ENCODE results near the gene PPIP5K2.
"Not testable (repeated sequence)": the region's sequence is repeated elsewhere in the genome, so short reads cannot be mapped to it uniquely, and the experiment has no call there.

PPIP5K2 gene

DNA sequence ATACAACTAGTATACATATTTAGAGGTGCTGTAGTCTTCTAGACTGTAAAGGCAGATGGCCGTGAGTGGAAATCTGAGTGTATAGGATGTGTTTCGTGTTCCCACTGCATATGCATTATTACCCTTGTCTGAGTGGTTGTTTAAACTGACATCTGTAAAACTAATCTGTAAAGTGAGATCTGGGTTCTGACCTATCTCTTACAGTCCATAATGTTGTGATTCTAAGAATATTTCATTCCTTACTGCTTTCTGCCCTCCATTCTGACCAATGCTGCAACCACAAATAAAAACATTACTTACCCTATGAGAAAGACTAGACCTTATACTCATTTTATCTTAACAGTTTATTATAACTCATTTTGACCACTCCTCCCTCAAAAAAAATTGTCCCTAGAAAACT lies 90.9 kb downstream of the PPIP5K2 start:
- no peak for DNase-seq

DNA sequence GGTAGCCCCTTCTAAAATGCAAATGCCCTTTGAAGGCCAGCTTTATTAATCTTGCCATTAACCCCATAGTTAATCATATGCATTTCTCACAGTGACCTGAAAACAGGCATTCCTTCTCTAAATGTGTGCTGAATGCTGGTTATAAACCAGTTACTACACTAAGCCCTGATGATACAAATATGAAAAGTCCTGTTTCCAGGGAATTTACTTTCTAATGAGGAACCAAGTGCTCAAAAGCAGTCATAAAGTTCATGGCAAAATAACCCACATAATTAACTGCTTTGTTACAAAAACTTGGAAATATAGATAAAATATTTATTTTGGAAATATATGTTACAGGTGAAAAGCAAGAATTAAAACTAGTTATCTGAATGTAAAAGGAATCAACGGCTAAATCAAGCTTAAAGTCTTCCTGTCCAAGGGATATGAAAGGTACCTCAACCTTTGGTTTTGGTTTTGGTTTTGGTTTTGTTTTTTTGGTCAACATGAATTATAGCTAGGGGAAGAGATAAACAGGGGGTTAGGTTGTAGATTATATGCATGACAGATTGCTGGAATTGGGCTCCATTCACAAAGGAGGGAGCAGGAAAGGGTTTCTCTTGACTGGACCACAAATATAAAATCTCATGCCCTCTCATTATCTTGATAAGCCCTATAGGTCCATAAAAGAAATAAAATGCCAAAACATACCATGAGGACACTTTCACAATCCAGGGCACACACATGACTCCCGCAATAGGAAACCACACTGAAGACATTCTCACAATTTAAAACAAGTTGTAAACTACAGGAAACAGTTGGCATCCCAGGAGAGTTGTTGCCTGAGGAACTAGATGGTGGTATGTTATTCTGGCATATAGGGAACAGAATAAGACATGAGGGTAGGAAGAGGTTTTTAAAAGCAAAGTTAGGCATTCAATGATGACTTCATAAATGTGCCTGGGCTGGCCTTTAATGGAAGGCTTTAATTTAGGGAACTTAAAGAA lies 91.8 kb downstream of the PPIP5K2 start:
- no peak for DNase-seq

DNA sequence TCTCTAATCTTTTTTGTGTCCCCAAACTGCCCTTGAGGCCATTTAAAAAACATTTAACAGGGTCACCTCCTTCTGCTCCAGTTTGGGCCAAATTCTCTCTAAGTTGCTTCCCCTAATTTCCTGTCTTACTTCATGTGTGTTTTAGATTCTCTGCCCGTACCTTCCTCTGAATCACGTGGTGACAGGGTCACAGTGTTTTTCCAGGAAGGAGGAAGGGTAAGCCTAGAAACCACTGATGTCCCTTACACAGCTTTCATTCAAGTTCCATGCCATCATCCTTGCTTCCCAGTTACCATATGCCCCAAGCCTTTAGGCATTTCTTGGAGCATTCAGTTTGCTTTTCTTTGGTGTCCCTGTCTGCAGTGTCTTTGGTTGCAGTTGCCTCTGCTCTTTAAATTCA lies 96.0 kb downstream of the PPIP5K2 start:
- DNase-seq: no peak

DNA sequence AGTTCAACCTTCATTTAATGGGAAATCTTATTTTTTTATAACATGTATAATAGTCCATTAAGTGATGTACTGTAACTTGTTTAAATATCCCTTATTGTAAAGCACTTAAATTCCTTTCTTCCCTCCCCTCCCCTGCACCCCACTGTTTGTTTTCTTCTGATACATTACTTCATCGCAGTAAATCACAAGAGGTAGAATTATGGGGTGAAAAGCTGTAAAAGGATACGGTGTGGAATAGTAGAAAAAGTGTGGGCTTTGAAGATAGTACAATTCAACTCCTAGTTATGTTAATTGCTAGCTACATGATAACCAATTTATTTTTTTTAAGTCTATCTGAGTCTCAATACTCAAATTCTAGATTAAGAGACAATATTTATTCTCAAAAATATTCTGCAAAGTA lies 96.6 kb downstream of the PPIP5K2 start:
- DNase-seq: no peak

DNA sequence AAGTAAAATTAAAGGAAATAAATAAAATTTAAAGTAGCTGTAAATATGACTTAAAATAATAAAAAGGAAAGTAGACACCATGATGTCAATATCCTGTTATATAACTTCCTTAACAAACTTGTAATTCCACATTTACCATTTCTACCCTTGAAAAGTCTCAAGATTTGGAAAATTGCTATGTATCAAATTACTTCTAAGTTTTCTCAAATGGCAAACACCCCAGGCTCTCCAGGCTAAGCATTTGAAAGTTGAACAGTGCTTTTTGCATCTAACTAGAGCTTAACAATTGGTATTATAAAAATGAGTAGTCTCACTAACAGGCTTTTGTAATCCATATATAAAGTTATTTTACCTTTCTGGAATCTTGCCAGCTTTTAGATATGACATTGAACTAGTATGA lies 97.0 kb downstream of the PPIP5K2 start:
- DNase-seq: no peak

DNA sequence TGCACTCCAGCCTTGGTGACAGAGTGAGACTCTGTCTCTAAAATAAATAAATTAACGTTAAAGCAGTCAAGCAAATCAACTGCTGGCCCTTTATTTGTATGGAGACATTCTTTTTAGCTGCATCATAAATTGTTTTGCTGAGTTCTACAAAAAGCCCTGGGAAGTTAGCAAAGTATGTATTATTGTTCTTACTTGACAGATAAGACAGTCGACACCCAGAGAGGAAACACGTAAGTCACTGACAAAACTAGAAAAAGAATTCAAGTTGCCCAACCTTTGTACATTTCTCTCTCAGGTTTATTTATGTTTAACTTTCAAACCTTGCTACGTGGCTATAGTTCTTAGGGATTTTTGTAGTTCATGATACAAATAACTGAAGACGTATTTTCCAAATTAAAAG lies 98.1 kb downstream of the PPIP5K2 start:
- no peak for DNase-seq

DNA sequence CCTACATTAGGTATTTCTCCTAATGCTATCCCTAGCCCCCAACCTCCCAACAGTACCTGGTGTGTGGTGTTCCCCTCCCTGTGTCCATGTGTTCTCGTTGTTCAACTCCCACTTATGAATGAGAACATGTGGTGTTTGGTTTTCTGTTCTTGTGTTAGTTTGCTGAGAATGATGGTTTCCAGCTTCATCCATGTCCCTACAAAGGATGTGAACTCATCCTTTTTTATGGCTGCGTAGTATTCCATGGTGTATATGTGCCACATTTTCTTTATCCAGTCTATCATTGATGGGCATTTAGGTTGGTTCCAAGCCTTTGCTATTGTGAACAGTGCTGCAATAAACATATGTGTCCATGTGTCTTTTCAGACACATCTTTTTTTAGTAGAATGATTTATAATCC lies 99.0 kb downstream of the PPIP5K2 start:
- not testable (repeated sequence) for DNase-seq

DNA sequence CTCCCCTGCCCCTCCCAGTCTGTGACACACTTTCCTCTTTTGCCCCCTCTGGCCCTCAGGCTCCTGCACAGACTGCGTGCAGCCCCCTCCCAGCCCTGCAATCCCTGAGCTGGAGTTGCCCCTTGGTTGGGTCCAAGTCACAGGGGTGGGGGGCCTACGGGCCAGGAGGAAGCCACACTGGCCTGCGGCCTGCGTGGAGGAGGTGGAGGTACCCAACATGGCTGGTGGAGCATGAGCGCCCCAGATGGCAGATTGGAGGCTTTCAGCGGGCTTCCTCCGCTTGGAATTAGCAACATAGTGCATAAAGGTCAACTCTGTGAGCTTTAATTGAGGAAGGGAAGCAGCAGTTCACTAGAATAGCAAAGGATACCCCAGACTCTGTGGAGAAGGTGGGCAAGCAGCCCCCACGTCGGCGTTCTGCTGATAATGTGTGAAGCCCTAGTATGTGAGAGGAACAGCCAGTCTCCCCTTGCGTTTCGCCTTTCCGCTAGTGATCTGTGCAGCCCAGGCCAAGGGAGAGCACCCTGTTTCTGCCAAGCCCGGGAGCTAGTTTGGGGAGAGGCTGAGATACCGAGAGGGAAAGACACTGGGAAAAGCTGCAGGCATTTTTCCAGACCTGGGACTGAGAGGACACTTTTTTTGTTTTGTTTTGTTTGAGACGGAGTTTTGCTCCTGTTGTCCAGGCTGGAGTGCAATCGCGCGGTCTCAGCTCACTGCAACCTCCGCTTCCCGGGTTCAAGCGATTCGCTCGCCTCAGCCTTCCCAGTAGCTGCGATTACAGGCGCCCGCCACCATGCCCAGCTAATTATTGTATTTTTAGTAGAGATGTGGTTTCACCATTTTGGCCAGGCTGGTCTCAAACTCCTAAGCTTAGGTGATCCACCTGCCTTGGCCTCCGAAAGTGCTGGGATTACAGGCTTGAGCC lies 103.2 kb downstream of the PPIP5K2 start:
- DNase-seq: no peak

DNA sequence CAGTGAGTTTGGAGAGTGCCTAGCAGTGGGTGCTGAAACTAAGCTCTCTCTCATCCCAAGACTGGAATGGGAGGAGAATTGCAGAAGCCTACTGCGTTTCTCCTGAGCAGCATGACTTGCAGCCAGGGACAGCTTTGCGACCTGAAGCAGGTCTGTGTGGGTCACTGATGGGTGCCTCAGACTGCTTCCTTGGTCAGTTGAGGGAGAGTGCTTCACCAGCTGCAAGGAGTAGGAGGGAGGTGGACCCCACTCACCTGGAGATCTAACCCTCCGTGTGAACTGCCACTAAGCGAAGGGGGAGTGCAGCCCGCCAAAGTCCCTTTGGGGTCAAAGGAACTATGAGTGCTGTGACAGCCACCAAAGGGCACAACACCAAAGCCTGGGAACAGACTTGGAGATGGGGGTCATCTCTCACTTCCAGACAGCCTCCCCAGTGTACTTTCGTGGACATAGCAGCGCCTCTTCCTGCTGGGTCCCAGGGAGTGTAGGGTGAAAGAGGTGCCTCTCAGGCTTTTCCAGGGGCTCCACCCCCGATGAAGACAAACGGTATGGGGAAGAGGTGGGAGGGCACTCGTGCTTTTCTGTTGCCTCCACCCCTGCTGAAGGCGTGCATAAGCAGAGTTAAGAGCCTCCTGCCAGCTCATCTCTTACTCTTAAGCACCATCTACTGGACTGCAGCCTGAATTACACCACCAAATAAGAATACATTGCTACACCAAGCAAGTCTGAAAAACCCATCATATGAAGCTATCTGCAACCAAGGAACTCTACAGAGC lies 104.2 kb downstream of the PPIP5K2 start:
- peak; percentile 6 for DNase-seq

DNA sequence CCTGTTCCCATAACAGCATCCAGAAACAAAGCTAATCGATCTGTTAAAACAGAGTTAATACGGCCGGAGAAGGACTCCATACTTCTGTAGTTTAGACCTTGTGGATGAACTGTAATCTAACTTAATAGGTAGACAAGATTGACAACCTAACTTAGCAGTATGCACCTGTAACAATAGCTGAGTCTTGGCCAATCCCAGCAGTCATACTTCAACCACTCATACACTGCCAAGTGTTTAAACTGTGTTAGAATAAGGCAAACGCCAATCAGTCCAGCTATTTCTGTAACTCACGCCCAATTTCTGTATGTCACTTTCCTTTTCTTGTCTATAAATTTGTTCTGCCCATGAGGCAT lies 104.8 kb downstream of the PPIP5K2 start:
- no peak for DNase-seq

DNA sequence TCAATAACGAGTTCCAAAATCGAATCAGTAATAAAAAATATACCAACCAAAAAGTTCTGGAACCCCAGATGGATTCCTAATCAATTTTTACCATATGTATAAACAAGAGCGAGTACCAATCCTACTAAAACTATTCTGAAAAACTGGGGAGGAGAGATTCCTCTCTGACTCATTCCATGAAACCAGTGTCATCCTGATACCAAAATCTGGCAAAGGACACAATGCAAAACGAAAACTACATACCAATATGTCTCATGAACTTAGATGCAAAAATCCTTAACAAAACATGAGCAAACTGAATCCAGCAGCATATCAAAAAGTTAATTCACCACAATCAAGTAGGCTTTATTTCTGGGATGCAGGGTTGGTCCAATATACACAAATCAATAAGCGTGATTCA lies 108.0 kb downstream of the PPIP5K2 start:
- no peak for DNase-seq

DNA sequence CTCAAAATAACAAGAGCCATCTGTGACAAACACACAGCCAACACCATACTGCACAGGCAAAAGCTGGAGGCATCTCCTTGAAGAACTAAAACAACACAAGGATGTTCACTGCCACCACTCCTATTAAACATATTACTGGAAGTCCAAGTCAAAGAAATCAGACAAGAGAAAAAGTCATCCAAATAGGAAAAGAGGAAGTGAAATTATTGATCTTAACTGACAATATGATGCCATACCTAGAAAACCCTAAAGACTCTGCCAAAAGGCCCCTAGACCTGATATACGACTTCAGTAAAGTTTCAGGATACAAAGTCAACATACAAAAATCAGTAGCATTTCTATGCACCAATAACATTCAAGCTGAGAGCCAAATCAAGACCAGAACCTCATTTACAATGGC lies 108.5 kb downstream of the PPIP5K2 start:
- DNase-seq: no peak

DNA sequence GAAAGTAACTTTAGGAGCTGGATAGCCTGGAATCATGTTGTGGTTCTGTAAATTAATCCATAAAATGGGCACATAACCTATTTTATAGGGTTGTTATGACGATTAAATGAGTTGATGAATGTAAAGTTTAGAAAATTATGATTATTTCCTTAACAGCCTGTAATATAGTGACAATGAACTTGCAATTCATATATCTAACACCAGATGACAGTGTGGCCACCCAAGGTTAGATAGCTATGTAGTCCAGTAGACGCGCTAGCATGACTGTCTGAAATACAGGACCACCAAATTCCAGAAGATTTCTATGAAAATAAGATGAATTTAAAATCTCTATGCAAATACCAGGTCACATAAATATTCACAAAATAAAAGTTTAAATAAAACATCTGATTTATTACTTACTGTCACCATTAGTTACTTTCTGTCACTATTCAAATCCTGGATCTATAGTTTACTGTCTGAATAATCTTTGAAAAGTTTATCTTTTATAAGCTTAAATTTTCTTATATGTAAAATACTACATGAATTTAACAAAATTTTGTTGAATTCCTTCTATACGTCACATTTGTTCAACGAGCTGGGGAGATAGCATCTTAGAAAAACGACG lies 112.4 kb downstream of the PPIP5K2 start:
- DNase-seq: no peak

DNA sequence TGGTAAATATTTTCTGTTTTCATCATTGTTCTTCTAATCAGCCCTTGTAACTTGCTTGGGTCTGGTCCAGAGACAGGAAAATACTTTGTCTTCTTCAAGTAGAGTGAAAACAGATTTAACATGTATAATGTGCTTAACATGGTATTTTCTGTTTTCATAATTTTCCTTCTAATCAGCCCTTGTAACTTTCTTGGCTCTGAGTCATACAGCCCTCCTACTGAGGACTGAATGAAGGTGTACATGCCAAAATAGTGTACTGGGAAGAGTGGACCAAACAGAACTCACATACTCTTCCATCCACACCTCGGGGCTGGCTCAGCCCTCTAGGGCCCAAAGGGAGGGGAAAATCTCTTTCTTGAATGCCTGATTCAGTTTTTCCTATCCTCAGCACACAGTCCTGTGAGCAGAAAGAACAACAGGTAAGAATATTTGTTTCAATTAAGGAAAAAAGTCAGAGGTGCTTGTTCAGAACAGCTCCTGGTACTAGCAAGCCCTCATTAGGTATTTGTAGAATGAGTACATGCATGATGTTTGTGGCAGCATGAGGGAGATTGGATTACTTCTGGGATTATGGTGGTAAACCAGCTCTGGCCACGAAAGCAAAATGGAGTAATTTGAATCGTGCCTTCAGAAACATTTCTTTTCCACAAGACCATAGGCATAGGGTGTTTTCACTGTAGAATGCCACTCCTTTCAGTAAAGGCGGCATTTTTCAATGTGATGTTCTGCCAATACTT lies 114.3 kb downstream of the PPIP5K2 start:
- no peak for DNase-seq

DNA sequence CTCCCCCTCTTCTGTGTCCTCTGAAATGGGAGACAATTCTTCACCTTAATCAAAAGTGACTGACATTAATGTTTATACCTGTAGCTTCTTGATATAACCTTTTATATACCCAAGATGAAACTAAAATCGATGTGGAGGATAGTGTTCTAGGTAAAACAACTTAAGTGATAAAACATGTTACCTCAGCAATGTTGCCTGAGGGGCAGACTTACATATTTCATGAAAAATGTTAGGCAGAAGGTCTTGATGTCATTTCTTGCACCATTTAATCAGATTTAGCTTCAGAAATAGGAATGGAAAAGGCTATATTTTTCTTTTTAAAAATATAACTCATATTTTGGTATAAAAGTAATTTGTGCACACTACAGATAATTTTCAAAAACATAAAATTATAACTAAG lies 115.8 kb downstream of the PPIP5K2 start:
- DNase-seq: no peak

DNA sequence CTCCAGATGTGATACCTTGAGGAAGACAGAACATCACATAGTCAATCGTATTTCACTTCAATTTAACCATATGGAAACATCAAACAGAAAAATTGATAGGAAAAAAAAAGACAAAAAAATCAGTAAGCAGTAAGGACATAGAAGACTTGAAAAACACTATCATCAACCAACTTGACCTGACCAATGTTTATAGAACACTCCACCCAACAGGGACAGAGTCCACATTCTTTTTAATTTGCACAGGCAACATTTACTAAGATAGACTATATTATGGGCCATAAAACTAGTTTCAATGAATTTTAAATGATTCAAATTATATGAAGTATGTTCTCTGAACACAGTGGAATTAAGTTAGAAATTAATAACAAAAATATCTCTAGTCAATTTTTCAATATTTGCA lies 117.7 kb downstream of the PPIP5K2 start:
- DNase-seq: no peak

DNA sequence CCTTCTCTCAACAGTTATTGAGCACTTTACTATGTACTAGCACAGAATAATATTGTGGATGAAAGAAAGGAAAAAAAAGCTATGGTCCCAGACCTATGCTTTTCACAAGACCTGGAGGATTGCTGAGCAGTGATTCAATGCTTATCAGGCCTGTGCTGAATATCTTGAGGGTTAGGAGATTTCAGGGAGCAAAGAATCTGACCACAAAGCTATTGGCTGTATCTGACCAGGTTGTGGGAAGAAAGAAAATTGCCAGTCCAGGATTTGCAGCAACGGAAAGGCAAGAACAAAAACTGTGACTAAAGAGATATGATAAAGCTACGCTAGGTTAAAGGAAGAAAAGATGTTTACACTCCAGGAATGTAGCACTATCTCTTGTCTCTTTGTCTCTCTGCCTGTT lies 123.6 kb downstream of the PPIP5K2 start:
- no peak for DNase-seq

DNA sequence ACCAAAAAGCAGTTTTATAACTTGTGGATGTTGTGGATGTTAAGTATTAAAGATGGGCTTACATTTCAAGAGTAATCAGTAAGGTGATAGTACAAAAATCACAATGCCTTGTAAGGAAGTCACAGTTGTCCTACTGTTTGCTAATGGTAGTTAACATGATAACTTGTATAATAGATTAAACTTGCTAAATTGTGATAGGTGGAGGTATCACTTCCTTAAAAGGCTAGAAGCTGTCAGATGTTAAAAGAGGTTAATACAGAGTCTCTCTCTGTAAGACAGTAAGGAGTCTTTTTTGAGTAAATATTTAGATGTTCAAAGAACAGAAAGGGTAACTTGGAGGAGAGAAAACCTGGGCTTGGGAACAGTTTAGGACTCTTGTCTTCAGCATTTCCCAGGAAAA lies 124.3 kb downstream of the PPIP5K2 start:
- DNase-seq: no peak

DNA sequence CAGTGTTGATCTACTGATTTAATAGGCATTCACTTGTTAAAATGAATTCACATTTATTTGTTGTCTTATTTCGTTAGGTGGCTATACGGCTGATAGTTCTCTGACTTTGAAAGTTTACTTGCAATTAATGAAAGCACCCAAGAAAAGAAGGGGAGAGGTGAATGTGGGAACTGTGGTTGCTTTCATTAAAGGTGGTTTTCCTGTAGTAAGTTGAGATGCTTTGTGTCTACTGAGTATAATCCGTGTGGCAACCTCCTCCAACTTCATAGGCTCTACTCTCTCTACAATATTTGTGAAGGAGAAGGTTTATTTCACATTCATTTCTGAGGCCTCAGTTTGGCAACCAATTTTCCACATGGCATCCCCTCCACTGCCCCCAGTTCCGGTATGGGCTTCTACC lies 125.7 kb downstream of the PPIP5K2 start:
- DNase-seq: no peak

DNA sequence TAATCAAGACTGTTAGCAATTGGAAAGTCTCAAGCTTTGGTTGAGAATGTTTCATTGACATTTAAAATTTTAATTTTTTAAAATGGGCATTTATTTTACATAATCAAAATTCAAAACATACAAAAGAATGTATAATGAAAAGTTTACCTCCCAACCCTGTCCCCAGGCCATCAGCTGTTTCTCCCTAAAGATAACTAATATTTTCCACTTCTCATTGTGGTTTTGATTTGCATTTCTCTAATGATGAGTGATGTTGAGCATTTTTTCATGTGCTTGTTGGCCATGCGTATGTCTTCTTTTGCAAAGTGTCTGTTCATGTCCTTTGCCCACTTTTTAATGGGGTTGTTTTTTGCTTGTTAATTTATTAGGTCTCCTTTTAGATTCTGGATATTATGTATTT lies 127.0 kb downstream of the PPIP5K2 start:
- DNase-seq: no peak

DNA sequence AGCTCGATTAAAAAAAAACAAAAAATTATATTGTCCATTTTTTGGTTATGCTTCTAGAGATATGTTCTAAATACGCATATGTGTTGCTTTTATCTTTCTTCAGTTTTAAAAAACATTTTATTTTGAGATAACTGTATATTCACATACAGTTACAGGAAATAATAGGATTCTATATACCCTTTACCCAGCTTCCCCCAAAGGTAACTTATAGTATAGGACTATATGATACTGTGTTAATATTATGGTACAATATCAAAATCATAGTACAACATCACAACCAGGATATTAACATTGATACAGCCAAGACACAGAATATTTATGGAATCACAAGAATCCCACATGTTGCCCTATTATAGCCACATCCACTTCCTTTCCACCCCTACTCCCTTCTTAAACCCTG lies 129.0 kb downstream of the PPIP5K2 start:
- no peak for DNase-seq

DNA sequence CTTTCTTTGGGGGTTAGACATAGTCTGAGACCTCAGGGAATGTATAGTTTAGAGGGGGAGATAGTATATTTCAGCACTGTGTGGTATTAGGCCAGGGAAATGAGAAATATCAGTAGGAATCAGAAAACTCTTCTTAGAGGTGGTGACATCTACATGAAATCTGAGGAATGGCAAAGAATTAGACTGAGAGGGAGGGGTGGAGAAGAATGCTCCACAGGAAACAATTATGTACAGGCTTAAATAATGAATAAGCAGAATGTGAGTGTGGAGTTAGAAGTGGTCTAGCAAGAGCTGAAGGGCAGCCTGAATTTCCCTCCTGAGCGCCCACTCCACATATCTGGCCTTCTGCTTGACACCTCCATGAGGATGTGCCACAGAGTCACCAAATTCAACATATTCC lies 134.8 kb downstream of the PPIP5K2 start:
- no peak for DNase-seq
